DMS 273 (cell line): Measurements from ENCODE around the gene URGCP.

Experiments
- DNase-seq: peaks from one replicate; lab custom pipeline; 2025; ENCODE audit not compliant: unreplicated experiment; lab: John Stamatoyannopoulos, UW

Gene URGCP

GRCh38 chr7:43873300-43873699 lies 33.1 kb downstream of the URGCP start:
- DNase-seq: no peak

DNA sequence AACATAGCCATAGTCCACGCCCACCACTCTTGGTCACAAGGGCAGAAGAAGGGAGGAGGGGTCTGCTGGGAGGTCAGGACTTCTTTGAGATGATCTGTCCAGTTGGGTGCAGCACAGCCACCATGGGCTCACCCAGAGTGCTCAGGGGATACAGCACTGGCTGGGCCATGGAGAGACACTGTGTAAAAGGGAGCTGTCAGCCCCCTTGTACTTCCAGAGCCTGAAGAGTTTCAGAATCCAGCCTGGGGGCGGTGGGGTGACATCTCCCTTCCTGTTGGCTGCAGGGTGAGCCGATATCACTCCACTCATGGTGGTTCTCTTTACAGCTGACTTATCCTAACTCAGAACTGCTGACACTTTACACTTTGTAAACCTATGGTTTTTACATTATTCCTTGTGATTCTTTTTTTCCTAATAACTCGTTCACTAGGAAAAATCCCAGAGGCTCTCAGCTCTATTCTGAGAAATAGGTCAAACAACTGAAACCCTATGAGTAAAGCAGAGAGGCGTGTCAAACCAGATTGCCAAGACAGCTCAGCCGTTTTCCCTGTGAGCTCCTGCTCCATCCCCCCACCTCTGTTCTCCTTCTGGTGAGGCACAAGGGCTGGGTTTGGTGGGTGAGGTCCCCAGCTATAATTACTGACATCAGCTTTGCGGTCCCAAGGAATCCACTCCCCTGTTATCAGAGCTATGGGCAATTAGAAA lies 33.8 kb downstream of the URGCP start:
- DNase-seq: peak; percentile 30

DNA sequence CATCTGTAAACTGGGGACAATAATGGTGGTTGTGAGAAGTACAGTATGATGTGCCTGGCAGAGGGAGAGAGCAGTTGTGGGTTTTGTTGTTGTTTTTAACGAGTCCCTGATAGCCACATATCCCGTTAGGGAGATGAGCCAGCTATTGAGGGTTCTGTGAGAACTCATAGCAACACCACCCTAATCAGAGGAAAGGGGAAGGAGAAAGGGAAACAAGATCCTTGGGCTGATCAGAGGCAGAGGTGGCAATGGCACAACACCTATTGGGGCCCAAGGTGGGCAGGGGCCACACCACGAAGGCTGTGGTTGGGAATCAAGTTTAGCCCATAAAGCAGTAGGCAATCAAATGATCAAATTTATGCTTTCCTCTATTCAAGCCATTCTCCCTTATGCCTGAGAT lies 35.3 kb downstream of the URGCP start:
- no peak for DNase-seq

DNA sequence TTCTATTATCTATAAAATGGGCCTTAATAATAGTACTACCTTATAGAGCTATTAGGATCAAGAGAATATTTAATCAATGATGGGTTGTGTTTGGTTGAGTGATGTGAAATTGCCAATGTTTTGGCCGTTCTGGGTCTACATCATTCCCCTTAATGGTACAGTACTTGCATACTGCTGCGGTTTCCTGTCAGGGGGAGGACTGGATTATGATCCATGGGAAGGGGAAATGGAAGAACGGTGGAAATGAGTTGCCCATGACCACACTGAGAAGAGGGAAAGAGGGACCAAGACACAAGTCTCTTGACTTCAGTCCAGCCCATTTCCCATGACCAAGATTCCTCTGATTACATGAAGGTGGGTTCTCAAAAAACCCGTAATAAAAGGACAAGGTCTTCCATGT lies 36.1 kb downstream of the URGCP start:
- DNase-seq: no peak

GRCh38 chr7:43869867-43870240 lies 36.5 kb downstream of the URGCP start:
- no peak for DNase-seq

DNA sequence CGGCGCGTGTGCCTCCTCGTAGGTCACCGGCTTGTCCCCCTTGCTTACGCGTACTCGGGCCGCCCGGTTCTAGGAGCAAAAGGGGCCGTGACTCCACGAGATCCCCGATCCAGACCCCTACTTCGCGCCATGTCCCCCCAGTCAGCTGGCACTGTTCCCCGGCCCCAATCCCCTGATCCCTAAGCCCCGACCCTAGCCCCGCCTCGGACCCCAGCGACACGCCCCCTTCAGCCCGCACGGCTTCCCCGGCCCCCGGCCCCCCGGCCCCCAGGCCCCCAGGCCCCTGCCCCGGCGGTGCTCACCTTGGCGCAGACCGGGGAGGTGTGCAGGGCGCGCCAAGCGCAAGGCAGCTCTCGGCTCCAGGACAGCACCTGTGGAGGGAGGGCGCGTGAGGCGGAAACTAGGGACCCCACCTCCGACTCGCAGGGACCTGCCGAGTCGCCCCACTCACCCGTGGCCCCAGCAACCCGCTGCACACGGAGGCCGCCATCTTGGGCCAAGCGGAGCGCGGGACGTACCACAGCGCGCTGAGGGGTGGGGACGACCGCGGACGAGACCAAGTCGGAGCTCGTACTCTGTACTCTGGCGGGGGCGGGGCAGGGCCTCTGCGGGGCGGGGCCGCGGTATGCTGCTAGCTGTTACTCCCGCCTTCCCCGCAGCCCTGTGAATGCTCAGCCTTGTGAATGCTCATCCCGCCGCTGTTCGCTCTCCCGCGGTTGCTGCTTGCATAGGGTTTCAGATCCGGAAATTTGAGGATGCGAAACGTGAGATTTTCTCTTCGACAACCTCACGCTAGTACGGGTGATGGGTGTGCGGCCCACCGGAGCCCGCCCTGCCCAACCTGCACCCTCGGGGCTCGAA lies 37.2 kb downstream of the URGCP start, which contains the start of gene MRPS24:
Gene MRPS24 (minus strand): TSS at position 512 of the 861 bp plus-strand sequence. CDS start 22 bp downstream, at position 490.
- peak; percentile 99 for DNase-seq

DNA sequence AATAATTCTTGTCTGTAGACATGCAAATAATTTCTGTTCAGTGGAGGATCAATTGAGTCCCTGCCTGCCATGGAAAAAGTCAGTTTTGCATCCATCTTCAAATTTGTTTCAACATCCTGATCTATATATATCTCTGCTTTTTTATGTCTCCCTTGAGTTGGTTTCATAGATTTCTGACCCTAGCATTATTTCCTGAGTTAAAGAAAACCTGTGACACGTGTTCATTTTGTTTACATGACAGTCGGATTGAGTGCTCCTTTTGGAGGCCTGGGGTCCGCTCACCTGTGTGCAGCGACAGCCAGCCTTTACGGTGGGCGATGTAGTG lies 37.8 kb downstream of the URGCP start:
- DNase-seq: no peak

GRCh38 chr7:43868181-43868580 lies 38.2 kb downstream of the URGCP start:
- no peak for DNase-seq

DNA sequence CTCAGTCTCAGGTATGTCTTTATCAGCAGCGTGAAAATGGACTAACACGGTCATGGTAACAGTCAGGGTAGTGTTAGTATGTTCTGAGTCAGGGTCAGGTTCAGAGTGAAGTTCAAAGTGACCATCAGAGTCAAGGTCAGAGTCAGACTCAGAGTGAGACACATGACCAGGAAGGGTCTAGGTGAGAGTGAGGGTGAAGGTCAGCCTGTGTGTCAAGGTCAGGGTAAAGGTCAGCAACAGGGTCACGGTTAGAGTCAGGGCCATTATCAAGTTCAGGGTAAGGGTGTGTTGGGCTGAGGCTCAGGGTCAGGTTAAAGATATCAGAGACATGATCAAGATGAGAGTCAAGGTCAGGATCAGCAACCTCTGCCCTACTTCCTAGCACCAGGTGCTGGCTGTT lies 41.1 kb downstream of the URGCP start:
- no peak for DNase-seq

GRCh38 chr7:43864126-43864525 lies 42.3 kb downstream of the URGCP start:
- DNase-seq: no peak

- no peak for DNase-seq
Observed at GRCh38 chr7:43856996-43857395, 49.4 kb downstream of the URGCP start.

DNA sequence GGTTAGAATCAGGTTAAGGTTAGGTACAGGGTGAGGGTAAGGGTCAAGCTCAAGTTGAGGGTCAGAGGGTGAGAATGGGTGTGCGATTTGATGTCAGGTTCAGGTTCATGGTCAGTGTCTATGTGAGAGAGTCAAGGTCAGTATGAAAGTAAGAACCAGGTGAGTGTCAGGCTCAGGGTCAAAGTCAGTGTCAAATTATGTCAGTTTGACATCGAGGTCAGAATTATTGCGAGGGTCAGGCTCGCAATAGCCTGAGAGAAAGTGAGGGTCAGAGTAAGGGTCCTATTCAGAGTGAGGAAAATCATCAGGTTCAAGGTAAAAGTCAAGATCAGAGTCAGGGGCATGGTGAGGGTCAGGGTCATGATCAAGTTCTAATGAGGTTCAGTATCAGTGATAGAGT lies 50.1 kb downstream of the URGCP start:
- DNase-seq: no peak

DNA sequence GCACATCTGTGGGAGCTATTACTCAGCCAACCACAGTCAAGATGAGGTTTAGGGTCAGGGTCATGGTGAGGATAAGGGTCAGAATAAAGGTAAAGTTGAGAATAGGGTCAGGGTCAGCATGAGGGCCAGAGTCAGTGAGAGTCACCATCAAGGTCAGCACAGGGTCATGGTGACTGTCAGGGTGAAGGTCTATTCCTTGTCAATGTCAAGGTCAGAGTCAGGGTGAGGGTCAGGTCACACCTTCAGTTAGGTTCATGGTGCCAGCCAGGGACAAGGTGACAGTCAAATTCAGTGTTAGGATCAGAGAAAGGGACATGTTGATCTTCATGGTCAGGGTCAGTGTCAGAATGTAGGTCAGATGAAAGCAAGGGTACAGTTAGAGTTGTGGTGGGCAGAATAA lies 51.2 kb downstream of the URGCP start:
- DNase-seq: no peak

DNA sequence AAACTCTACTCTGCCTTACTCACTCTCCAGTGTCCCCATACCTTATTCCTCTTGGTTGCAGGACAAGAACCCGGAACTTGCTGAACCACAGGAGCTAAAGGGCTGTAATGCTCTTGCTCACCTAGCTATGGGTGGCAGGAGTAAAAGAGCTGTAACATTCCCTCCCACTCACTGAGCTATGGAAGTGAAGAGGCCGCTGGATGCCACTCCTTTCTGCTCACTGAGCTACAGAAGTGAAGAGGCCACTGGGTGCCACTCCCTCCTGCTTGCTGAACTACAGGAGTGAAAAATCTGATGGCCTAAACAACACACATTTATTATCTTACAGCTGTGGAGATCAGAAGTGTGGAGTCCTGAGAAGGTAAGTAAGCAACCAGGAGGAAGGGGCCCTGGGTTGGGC lies 54.6 kb downstream of the URGCP start:
- DNase-seq: no peak

DNA sequence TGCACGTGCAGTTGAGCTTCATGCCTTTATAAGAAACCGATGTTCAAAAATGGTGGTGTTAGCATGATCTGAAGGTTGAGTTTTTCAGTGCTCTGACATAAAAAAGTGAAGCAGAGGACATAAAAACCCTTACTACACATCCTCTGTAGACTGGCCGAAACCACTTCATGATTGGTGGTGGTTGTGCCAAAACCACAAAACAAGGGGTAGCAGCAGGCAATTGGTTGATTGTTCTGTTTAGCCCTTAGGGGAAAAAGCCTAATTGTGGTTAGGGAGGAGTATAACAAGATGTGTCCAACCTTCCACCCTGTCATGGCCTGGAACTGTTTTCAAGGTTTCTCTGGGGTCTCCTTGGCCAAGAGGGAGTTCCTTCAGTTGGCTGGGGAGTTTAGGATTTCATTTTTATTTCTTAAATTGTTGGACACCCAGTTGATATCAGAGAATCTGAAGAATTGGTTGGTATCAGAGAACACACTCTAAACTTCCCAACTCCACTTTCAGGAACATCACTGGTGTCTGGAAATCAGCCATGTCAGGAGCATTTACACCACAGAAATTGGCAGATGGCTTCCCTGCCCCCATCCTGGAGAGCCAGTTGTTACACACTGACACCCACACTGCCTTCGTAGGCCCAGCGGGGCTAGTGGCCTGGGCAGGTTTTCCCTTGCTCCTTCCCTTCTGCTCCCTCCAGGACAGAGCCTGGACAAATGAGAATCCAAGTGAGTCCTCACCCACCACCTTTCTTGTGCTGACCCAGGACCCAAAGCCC lies 55.9 kb downstream of the URGCP start:
- DNase-seq: peak; percentile 42

DNA sequence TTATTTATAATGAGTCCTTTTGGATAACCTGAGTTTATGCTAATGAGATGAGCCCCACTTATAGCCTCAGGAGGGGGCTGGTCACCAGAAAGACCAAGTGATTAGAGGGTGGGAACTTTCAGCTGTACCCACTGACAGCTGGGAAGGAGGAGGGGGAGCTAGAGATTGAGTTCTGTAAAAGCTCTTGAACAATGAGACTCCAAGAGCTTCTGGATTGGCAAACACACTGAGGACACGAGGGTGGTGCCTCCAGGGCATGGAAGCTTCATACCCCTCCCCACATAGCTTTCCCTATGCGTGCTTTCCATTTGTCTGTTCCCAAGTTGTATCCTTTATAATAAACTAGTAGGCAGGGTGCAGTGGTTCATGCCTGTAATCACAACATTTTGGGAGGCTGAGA lies 57.3 kb downstream of the URGCP start:
- DNase-seq: peak; percentile 16

GRCh38 chr7:43847496-43847895 lies 58.9 kb downstream of the URGCP start:
- DNase-seq: no peak

DNA sequence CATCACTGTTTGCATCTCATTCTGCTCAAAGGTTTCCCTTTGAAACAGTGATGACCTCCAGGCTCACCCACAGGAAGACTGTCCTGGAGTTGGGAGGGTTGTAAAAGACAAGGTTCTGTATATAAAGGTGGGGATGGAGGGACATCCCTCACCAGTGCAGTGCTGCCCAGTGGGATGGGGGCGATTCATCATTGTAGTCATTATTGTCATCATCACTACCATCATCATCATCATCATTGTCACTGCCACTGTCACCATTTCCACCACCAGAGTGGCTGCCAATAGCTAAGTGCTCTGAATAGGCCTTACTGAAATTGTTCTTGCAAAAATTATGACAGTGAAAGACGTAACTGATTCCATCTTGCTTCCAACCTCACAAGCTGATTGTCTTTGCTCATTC lies 61.7 kb downstream of the URGCP start:
- DNase-seq: no peak

- no peak for DNase-seq
Observed at GRCh38 chr7:43844257-43844656, 62.1 kb downstream of the URGCP start.

GRCh38 chr7:43843296-43843695 lies 63.1 kb downstream of the URGCP start:
- DNase-seq: no peak

DNA sequence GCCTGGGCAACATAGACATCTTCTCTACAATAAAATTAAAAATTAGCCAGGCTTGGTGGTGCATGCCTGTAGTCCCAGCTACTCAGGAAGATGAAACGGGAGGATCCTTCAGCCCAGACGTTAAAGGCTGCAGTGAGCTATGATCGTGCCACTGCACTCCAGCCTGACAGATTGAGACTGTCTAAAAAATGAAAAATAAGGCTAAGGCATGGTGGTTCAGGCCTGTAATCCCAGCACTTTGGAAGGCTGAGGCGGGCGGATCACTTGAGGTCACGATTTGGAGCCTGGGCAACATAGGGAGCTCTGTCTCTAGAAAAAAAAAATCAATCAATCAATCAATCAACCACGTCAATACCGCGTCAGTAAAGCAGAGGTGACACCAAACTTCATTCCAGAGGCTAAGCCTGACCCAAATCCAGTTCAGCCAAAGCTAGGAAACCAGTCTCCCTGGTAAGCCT lies 68.2 kb downstream of the URGCP start:
- DNase-seq: no peak
